ENCODE measurements around the gene ENTPD8.

The ENTPD8 gene

DNA sequence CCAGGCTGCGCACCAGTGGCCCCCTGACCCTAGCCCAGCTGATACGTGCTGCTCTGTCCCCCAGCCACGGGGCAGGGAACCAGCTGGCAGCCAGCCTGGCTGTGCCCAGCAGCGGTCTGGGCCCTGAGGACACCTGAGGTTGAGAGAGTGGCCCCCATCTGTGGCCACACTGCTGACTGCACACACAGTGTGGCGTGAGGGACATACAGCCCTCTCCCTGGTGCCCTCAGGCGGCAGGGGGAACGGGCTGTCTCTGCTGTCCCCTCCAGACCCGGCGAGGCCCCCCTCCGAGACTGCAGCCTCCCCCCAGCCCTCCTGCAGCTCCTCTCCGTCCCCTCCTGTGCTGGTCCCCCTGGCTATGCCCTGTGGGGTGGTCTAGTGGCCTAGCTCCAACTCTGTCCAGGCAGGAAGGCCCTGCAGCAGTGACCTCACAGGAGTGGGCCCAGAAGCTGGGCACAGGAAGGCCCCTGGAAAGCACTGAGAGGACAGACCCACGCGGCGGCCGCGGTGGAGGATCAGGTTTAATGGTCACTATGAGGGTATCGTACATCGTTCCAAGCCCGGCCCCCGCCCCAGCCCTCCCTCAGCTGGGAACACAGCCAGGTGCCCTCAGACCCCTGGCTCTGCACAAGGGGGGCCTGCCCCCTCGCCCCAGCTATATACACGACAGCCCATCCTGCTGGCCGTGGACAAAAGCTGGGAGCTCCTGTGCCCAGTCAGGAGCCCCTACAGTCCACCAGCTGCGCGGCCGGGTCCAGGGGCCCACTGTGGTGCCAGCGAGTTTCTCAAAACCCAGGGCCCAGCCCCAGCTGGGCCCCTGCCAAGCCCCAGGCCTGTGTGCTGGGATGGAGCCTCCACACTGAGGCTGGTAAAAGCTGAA is 6.8 kb upstream of the ENTPD8 start:
- TF ChIP-seq, protein P1, sequence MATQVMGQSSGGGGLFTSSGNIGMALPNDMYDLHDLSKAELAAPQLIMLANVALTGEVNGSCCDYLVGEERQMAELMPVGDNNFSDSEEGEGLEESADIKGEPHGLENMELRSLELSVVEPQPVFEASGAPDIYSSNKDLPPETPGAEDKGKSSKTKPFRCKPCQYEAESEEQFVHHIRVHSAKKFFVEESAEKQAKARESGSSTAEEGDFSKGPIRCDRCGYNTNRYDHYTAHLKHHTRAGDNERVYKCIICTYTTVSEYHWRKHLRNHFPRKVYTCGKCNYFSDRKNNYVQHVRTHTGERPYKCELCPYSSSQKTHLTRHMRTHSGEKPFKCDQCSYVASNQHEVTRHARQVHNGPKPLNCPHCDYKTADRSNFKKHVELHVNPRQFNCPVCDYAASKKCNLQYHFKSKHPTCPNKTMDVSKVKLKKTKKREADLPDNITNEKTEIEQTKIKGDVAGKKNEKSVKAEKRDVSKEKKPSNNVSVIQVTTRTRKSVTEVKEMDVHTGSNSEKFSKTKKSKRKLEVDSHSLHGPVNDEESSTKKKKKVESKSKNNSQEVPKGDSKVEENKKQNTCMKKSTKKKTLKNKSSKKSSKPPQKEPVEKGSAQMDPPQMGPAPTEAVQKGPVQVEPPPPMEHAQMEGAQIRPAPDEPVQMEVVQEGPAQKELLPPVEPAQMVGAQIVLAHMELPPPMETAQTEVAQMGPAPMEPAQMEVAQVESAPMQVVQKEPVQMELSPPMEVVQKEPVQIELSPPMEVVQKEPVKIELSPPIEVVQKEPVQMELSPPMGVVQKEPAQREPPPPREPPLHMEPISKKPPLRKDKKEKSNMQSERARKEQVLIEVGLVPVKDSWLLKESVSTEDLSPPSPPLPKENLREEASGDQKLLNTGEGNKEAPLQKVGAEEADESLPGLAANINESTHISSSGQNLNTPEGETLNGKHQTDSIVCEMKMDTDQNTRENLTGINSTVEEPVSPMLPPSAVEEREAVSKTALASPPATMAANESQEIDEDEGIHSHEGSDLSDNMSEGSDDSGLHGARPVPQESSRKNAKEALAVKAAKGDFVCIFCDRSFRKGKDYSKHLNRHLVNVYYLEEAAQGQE (IDR thresholded peaks at IDR 0.05; ENCODE audit: low read depth): no peak
- TF ChIP-seq YY1 (IDR thresholded peaks at IDR 0.05; ENCODE audit: low read depth) (no peak), RAD21 (IDR thresholded peaks at IDR 0.05; ENCODE audit: low read depth) (no peak), EGR1 (IDR thresholded peaks at IDR 0.05) (no peak), NFIC (IDR thresholded peaks at IDR 0.05) (no peak), TCF12 (IDR thresholded peaks at IDR 0.05; ENCODE audit: low read depth) (no peak), TEAD4 (IDR thresholded peaks at IDR 0.05) (no peak), ZBTB7A (IDR thresholded peaks at IDR 0.05; ENCODE audit: low read depth) (no peak)
- TF ChIP-seq, protein P2, sequence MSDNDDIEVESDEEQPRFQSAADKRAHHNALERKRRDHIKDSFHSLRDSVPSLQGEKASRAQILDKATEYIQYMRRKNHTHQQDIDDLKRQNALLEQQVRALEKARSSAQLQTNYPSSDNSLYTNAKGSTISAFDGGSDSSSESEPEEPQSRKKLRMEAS (IDR thresholded peaks at IDR 0.05): no peak

DNA sequence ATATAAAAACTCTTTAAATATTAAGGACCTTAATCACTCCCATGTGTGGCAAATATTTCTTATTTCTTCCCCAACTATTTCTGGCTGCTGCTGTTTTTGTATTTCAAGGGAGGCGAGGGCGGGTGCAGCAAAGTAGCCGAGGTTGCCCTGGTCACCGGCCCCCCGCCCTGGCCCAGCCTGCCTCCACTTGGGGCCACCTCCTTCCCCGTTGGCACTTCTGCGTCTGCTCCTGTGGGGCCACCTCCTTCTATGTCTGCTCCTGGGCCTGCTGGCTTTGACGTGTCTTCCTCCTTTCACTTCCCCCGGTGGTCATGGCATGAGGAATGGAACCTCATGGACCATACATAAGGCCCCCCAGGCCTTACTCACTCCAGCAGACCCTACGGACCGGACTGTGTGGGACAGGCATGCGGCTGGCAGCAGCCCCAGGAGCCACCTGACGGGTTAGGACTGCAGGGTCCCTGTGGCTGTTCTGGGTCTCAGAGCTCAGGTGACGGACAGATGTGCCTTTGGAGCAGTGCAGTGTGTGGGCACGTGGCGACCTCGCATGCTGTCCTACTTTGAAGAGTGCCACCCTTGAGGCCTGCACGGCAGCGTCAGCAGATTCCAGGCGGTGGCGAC is 5.8 kb upstream of the ENTPD8 start:
- no peak for TF ChIP-seq TEAD4 (IDR thresholded peaks at IDR 0.05)
- TF ChIP-seq, protein P3, sequence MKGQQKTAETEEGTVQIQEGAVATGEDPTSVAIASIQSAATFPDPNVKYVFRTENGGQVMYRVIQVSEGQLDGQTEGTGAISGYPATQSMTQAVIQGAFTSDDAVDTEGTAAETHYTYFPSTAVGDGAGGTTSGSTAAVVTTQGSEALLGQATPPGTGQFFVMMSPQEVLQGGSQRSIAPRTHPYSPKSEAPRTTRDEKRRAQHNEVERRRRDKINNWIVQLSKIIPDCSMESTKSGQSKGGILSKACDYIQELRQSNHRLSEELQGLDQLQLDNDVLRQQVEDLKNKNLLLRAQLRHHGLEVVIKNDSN (IDR thresholded peaks at IDR 0.05): no peak
- TF ChIP-seq YY1 (IDR thresholded peaks at IDR 0.05; ENCODE audit: low read depth): no peak
- no peak for TF ChIP-seq FOXM1 (IDR thresholded peaks at IDR 0.05; ENCODE audit: borderline replicate concordance, low read depth)
- no peak for TF ChIP-seq TCF12 (IDR thresholded peaks at IDR 0.05; ENCODE audit: low read depth)
- TF ChIP-seq EGR1 (IDR thresholded peaks at IDR 0.05): no peak
- TF ChIP-seq ZBTB7A (IDR thresholded peaks at IDR 0.05; ENCODE audit: low read depth): no peak
- TF ChIP-seq RAD21 (IDR thresholded peaks at IDR 0.05; ENCODE audit: low read depth): no peak
- no peak for TF ChIP-seq CREB1 (IDR thresholded peaks at IDR 0.05; ENCODE audit: low read depth)
- TF ChIP-seq TAF1 (IDR thresholded peaks at IDR 0.05; ENCODE audit: low read depth): no peak
- TF ChIP-seq, protein P2 (IDR thresholded peaks at IDR 0.05): no peak
- TF ChIP-seq CEBPB (IDR thresholded peaks at IDR 0.05): no peak
- no peak for TF ChIP-seq EP300 (IDR thresholded peaks at IDR 0.05; ENCODE audit: borderline replicate concordance)
- TF ChIP-seq NFIC (IDR thresholded peaks at IDR 0.05): no peak
- TF ChIP-seq, protein P1 (IDR thresholded peaks at IDR 0.05; ENCODE audit: low read depth): no peak

DNA sequence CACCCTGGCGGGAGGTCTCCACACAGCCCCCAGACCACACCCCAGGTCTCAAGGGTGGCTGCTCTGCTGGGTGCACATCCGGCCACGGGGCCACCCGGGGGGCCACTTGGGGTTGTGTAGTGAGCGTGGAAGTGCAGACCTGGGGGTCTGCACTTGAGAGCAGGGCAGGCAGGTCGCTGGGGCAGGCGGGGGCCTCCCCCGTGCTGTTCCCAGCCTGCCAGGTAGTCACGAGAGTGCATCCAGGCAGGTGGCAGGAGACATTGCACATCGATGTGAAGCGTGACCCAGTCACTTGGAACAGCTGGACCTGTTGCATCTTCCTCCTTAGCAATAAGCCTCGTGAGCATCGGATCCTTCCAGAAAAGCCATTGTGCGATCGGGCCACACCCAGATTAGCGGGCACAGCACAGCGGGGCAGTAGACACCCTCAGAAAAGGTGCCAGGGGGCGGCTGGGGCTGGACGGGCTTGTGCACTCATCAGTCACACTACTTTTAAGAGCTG is 4.8 kb upstream of the ENTPD8 start:
- no peak for TF ChIP-seq TAF1 (IDR thresholded peaks at IDR 0.05; ENCODE audit: low read depth)
- no peak for TF ChIP-seq YY1 (IDR thresholded peaks at IDR 0.05; ENCODE audit: low read depth)
- TF ChIP-seq FOXM1 (IDR thresholded peaks at IDR 0.05; ENCODE audit: borderline replicate concordance, low read depth): no peak
- no peak for TF ChIP-seq CEBPB (IDR thresholded peaks at IDR 0.05)
- no peak for TF ChIP-seq RAD21 (IDR thresholded peaks at IDR 0.05; ENCODE audit: low read depth)
- TF ChIP-seq NFIC (IDR thresholded peaks at IDR 0.05): no peak
- TF ChIP-seq, protein P2 (IDR thresholded peaks at IDR 0.05): no peak
- TF ChIP-seq TCF12 (IDR thresholded peaks at IDR 0.05; ENCODE audit: low read depth): 0 out of 2 replicates have a peak, but pooled peaks have one; percentile 20

DNA sequence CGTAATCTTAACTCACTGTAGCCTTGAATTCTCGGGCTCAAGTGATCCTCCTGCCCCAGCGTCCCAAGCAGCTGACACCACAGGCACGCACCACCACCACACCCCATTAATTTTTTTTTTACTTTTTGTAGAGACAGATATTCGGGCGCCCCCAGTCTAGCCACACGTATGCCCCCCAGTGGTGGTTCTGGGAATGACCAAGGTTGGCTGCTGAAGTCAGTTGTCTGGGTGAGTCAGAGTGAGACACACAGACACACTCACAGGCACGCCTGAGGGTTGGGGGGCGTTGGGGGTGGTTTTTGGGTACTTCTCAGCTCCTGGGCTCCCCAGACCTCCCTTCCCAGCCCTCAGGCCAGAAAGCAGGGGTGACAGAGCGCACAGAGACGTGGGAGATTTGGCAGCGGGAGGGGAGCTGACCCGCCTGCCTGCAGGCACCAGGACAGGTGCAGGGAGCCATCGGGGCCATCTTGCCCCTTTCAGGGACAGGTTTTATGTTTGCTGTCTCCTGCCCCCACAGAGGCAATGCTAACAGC is 4.2 kb upstream of the ENTPD8 start:
- no peak for TF ChIP-seq CEBPB (IDR thresholded peaks at IDR 0.05)
- TF ChIP-seq, protein P2 (IDR thresholded peaks at IDR 0.05): 0 out of 2 replicates have a peak, but pooled peaks have one; percentile 18
- no peak for TF ChIP-seq TEAD4 (IDR thresholded peaks at IDR 0.05)
- no peak for TF ChIP-seq CREB1 (IDR thresholded peaks at IDR 0.05; ENCODE audit: low read depth)
- no peak; the same call in 1 of the 2 replicates for TF ChIP-seq TCF12 (IDR thresholded peaks at IDR 0.05; ENCODE audit: low read depth)
- TF ChIP-seq EGR1 (IDR thresholded peaks at IDR 0.05): no peak
- TF ChIP-seq RAD21 (IDR thresholded peaks at IDR 0.05; ENCODE audit: low read depth): peak; percentile 77
- TF ChIP-seq ZBTB7A (IDR thresholded peaks at IDR 0.05; ENCODE audit: low read depth): peak; percentile 57
- TF ChIP-seq, protein P3 (IDR thresholded peaks at IDR 0.05): no peak

Measured in Ishikawa (cell line).